Stimulated activated CD4-positive, alpha-beta T cell treated with anti-CD3 and anti-CD28 coated beads, Interleukin-2, amount 100 ng/mL, for 48 hours (primary cell): Measurements from ENCODE around the gene ZNF45.
A peak's percentile ranks its signal among the peaks of the same experiment; 100 is the strongest.
"Not testable (repeated sequence)": the region's sequence is repeated elsewhere in the genome, so short reads cannot be mapped to it uniquely, and the experiment has no call there.

Source experiments
- DNase-seq, 2 donors: peaks; one replicate each; pipeline ENCODE4 v3.0.0-alpha.2; 2020

ZNF45 gene

DNA sequence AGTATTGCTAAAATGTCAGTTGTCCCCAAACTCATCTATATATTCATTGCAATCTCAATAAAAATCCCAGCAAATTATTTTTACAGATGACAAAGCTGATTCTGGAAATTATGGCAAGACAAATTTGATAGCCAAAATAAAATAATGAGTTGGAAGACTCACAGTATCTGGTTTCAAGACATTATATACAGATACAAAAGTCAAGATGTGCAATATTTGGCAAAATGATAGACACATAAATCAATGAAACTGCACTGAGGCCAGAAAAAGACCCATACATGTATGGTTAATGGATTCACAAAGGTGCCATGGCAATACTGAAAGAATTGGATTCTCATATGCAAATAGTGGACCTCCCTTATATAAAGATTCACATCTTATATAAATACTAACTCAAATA, 24.2 kb downstream of the ZNF45 start:
- DNase-seq, result no peak

DNA sequence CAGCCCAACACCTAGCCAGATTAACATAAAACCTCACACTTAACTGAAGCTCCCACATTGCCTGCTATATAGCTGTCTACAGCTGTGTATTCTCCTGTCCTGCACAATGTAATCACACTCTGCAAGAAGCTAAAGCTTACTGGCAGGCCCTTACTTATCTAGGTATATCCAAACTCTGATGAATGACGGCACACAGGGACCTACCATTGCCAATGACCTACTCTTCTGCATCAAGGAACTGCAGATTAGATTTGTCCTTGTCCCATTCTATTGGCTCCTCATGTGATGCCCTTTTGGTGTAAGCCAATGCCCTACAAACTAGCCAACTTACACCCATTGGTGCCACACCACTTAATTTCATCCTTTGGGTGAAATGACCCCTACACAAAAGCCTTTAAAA, 26.4 kb downstream of the ZNF45 start:
- no peak for DNase-seq

DNA sequence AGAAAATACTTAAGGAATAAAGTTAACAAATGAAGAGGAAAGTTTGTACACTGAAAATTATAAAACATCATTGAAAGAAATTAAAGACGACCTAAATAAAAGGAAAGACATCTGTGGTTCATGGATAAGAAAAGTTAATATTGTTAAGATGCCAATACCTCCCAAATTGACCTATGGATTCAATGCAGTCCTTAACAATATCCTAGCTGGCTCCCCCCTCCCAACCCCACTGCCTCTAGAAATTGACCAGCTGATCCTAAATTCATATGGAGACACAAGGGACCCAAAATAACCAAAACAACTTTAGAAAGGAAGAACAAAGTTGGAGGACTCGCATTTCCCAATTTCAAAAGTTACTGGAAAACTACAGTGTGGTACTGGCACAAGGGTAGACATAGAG, 28.3 kb downstream of the ZNF45 start:
- DNase-seq, result no peak

DNA sequence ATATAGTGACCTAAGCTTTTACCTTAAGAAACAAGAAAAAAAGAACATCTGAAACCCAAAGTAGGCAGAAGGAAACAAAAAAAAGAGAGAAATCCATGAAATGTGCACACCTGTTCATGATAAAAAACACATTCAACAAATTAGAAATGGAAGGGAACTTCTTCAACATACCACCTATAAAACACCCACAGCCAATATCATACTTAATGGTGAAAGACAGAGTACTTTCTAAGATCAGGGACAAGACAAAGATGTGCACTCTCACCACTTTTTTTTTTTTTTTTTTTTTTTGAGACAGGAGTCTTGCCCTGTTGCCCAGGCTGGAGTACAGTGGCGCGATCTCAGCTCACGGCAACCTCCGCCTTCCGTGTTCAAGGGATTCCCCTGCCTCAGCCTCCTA, 29.2 kb downstream of the ZNF45 start:
- no peak for DNase-seq

DNA sequence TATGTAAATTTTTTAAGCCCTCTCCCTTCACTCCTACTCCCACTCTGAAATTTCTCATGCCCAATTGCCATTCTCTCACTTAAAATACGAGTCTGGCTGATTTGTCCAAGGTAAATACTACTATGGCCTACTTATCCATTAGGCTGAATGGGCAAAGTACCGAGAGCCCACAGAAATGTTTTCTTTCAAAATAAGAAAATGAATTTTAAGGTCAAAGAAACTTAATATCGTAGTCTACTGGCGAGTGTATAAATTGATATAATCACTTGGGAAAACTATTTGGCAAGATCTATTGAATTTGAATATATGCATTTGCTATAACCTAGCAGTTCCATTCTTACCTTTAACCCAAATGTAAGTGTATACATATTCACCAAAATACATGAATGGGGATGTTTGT, 32.7 kb downstream of the ZNF45 start:
- DNase-seq, result no peak

DNA sequence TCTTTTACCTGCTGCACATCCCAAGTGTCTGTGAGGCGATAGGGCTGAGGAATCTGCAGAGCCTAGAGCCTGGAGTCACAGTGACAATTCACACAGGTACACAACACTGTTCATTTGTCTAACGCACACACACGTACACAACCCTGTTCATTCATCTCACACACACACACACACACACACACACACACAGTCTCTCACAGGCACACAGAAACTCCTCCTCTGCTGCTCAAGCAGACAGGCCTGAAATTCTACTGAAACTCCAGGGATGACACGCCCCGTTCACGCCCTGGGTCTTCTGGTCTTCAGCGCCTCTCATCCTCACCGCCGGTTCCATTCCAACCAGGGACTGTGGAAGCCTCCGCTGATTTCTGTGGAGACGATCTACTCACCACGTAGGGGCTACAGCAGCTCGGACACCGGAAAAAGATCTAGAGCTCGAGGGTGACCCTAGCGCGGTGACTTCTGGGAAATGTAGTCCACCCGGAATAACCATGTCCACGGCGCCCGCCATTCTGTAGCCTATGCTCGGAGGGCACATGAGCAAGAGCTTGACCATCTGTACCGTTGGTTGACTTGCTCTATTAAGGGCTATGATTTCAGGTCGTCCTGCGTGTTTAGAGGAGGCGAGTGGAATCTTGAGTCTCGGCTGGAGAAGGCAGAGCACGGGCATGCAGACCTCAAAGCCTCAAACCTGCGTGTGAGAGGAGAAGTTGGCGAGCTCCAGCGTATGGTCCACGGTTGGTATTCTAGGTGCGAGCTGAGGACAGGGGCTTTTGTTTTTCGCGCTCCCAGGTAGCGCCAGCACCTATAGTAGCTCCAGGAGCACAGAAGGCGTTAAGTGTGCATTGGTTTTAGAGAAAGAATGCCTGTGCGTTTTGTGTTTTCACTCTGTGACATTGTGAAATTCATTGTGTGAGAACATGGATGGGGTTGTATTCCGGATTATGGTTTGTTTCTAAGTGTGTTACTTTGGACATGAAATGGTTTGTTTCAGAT, 33.4 kb downstream of the ZNF45 start:
- DNase-seq, result peak; percentile 41 to 58

DNA sequence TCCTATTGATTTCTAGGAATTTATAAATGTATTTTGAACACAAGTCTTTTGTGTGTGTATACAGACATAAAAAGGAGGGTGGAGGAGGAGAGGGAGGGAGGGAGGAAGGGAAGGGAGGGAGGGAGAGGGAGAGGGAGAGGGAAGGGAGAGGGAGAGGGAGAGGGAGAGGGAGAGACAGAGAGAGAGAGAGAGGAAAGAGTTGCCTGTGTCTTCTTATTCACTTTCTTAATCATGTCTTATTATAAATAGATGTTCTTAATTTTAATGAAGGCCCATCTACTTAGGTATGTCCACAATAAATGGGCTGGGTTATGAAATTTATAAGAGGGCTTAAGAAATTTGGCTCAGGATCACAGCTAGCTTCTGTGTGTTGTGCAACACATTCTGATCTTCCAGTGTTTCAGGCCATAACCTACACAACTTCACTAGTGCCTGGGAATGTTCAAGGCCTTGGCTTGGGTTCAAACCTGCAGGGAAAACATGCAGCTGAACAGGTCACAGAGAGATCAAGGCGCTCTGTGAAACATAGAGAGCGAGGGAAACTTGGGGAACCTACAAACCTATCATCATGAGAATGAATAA, 39.3 kb downstream of the ZNF45 start:
- no peak for DNase-seq

DNA sequence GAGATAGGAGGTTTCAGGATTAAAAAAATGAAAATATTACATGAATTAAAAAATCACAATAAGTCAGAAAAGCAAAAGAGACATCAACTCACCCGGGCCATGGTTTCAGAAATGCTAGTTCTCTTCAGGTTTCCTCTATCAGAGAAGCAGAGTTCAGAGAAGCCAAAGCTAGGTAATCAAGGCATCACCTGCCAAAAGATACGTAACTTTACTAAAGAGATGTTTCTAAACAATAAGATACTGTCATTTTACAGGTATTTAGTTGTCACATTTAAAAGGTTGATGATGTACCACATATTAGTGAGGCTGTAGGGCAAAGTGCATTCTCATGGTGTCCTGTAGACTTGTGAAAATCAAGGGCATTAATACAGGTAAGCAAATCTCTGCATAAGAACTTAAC, 51.2 kb downstream of the ZNF45 start, which contains the start of gene ZNF404:
TSS of gene ZNF404 (minus strand) at position 101 of the 400 bp plus-strand sequence.
- DNase-seq, result no peak

DNA sequence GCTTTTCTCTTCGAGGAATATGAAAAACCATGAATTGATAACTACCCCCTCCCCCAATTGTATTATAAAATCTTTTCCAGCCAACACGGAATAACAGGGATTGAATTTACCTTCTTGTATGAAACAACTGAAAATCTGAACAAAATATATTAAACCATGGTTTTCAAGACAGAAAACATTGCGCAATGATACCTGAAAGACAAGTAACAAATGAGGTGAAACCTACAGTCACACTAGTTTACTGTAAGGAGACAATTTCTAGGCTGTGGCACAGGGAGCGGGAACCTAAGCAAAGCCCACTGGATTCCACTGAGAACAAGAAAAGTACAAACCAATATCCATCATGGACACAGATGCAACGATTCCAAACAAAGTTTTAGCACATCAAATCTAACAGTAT, 54.6 kb downstream of the ZNF45 start:
- DNase-seq, result no peak

DNA sequence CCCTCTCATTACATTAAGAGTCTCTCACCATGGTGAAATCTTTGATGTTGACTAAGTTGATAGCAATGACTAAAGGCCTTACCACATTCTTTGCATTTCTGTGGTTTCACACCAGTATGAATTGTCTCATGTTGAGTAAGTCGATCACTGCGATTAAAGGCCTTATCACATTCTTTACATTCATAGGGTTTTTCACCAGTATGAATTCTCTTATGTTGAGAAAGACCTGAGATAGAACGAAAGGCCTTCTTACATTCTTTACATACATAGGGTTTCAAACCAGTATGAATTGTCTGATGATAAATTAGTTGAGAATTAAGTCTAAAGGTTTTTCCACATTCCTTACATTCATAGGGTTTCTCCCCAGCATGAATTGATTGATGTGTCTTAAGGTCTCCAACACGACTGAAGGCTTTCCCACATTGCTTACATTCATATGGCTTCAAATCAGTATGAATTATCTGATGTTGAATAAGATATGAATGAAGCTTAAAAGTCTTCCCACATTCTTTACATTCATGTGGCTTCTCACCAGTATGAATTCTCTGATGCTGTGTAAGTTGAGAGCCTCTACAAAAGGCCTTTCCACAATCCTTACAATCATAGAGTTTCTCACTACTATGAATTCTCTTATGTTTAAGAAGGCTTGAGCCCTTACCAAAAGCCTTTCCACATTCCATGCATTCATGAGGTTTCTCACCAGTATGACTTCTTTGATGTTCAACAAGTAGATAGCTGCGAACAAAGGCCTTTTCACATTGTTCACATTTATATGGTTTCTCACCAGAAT, 62.3 kb downstream of the ZNF45 start:
- no peak for DNase-seq

DNA sequence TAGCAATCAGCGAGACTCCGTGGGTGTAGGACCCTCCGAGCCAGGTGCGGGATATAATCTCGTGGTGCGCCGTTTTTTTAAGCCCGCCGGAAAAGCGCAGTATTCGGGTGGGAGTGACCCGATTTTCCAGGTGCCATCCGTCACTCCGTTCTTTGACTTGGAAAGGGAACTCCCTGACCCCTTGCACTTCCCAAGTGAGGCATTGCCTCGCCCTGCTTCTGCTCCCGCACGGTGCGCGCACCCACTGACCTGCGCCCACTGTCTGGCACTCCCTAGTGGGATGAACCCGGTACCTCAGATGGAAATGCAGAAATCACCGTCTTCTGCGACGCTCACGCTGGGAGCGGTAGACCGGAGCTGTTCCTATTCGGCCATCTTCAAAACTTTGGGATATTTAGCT, 68.2 kb downstream of the ZNF45 start:
- DNase-seq, result not testable (repeated sequence)
